HG03457 (cell line): ENCODE data around the gene SERINC2.
"Not testable (repeated sequence)": the region's sequence is repeated elsewhere in the genome, so short reads cannot be mapped to it uniquely, and the experiment has no call there.

Experiments
- ATAC-seq: cut with Tn5 transposase; IDR thresholded peaks from one replicate; pipeline ENCODE4 v1.9.1; 2021; ENCODE audit warnings: moderate number of reproducible peaks; ENCODE audit not compliant: unreplicated experiment

The SERINC2 gene

DNA sequence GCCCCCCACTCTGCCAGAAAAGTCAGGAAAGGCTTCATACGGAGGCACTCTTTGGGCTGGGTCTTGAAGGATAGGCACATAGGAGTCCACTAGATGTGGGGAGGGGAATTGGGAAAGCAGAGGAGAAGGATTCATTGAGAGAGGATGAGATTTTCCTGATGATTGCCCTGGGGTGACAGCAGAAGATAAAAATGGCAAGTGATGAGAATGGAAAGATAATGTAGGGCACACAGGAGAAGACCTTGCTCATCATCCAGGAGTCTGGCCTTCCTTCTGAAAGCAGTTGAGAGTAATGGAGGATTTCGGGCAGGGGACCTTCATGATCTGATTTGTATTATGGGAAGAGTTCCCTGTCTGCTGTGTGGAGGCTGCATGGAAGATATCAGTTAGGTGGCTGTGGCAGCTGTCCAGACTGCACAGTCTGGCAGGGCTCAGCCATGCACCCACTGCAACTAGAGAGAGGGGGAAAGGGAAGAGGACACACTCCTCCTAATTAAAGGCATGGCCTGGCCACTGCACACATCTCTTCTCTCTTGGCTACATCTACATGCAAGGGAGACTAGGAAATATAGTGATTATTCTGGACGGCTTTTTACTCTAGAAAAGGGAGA lies 30.5 kb upstream of the SERINC2 start:
- no peak for ATAC-seq

DNA sequence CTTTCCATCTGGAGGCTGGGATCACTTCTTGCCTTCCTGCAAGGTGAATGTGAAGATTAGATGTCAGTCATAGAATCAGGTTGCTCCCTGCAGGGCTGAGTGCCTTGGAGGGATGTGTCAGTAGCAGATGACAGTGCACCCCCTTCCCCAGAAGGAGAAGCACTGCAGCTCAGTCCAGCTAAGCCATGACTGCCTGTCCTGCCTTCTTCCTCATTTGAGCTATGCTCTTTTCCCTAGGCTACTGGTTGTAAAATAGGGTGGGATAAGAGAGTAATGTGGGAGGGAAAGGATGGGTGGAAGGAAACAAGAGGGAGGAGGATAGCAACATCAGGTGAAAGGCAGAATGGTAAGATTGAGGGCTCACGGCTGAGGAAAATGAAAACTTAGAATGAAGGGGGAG lies 29.0 kb upstream of the SERINC2 start:
- no peak for ATAC-seq

DNA sequence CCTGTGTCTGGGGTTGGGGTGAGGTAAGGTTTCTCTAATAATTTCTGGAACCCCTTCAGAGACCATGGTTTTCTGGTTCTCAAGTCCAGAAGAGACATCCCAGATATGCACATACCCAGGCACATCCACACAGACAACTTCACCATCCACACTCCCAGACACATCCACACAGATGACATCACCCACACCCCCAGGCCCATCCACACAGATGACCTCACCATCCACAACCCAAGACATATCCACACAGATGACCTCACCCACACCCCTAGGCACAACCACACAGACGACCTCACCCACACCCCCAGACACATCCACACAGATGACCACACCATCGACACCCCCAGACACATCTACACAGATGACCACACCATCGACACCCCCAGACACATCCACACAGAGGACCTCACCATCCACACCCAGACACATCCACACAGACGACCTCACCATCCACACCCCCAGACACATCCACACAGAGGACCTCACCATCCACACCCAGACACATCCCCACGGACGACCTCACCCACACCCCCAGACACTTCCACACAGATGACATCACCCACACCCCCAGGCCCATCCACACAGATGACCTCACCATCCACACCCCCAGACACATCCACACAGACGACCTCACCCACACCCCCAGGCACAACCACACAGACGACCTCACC lies 26.3 kb upstream of the SERINC2 start:
- ATAC-seq, result not testable (repeated sequence)

DNA sequence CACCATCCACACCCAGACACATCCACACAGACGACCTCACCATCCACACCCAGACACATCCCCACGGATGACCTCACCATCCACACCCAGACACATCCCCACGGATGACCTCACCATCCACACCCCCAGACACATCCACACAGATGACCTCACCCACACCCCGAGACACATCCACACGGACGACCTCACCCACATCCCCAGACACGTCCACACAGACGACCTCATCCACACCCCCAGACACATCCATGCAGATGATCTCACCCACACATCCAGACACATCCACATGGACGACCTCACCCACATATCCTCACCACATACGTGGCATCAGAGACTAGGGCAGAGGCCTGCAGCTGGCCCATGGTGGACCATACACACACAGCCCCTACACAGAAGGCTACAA lies 25.4 kb upstream of the SERINC2 start:
- no peak for ATAC-seq

DNA sequence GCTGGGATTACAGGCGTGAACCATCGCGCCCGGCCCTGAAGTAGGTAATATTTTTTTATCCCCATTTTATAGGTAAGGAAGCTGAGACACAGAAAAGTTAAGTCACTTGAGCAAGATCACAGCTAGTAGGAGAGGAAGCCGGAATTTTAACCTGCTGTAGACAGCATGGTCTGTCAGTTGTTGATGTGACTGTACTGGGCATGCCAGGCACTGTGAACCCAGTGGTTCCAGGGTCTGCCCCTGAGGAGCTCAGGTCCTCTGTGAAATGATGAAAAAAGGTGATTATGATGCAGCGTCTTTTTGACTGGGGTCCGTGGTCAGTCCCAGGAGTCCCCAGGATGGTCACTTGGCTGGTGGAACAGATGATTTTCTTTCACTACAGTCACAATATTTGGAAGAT lies 23.4 kb upstream of the SERINC2 start:
- ATAC-seq, result no peak

DNA sequence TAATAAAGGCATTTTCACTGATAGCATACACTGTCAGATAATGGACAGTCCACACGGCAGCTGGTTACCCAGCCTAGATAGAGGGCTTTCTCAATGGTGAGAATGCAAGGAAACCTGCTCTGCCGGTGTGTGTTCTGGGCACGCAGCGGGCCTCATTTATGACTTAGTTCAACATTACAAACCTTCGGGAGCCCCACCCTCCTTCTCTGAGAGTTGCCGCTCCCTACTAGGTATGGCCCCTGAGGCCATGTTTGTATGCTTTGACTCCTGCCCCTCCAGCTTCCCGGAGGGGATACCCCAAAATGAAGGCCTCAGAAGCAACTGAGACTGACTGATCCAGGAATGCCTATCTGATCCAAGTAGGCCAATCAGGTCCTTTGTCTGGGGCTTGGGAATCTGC lies 22.9 kb upstream of the SERINC2 start:
- ATAC-seq, result no peak

DNA sequence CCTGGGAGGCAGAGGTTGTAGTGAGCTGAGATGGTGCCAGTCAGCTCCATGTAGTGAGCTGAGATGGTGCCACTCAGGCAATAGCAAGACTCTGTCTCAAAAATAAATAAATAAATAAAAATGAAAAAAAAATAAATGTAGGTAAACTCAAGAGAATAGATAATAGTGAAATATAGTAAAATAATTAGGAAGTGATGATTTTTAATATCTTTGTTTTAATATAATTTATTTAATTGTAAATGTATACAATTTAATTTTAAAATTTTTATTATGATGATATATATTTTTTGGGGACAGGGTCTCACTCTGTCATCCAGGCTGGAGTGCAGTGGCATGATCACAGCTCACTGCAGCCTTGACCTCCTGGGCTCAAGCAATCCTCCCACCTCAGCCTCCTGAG lies 19.6 kb upstream of the SERINC2 start:
- ATAC-seq, result no peak

DNA sequence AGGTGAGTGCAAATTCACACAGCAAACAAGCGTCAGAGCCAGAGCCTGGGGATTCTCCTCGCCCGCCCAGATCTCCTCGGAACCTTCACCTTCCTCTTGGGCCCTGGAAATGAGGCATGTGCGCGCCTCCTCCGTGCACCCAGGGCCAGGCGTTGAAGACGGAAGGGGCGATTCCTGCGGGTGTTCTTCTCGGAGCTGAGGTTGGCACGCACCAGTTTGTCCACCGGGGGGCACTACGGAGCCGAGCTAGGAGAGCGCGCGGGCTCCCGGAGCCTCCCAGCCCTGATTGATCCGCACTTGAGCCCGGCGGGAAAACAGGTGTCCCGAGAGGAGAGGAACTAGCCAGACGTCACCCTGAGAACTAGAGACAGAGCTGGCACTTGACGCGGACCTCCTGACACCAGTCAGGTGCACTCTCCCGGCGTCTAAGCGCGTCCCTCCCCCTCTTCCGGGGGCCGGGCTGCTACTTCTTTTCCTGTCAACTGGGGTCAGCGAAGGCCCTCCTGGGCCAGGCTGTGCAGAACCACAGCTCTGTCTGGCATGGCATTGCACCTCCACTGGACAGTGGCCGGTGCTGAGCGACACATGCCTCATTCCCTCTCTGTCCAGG lies 18.3 kb upstream of the SERINC2 start:
- ATAC-seq, result no peak

DNA sequence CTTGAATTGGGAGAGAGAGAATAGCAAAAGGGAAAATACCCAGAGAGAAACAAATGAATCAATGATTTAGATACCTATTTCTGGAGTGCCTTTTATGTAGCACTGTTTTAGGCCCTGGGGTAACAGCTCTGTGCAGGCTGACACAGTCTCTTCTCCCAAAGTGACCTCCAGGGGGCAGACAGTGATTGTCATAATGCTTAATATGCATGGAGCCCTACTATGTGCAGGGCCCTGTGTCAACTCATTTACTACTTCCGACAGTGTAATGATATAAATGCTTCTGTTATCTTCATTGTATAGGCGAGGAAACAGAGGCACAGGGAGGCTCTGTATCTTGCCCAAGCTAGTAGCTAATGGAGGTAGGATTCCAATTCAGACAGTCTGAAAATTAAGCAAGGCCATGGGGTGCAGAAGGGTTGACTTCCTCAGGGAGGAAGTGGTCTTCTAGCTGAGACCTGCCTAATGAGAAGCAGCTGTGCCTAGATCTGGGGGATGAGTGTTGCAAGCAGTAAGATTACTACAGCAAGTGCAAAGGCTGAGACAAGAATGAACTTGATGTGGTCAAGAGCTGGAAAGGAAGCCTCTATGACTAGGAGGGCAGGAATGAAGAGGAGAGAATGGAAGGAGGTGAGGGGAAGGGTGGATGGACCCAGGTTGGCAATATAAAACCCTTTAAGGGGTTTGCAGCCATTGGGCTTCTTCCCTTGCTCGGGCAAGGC lies 16.2 kb upstream of the SERINC2 start:
- ATAC-seq, result no peak

DNA sequence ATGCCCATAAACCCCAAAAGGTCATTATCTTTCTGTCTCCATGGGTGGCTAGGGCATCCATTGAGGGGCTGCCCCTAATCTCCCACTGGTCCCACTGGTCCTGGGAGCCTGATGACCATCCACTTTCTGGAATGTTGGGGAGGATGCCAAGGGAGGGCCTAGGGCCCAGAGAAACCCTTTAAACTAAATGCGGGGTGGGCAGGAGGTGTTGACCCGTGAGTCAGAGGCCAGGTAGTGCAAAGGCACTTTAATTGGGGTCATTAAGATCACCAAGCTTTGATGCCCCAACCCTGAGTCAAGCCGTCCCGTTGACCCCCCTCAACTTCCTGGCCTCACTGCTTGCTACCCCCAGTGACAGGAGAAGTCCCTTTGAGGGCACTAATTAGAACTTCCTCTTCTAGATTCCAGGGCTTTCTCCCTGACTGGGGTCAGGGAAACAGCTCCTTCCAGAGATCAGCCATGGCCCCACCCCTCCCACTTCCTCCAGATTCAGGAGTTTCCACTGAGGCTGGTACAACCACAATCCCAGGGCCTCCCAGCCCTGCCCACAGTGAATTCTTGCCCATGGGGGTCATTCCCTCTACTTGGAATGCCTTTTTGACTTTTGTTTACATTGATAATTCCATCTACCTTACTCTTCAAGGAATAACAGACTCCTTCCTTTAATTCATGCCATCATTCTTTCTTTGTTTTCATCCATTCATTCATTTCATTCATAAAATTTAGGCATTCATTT lies 15.5 kb upstream of the SERINC2 start:
- ATAC-seq, result no peak

DNA sequence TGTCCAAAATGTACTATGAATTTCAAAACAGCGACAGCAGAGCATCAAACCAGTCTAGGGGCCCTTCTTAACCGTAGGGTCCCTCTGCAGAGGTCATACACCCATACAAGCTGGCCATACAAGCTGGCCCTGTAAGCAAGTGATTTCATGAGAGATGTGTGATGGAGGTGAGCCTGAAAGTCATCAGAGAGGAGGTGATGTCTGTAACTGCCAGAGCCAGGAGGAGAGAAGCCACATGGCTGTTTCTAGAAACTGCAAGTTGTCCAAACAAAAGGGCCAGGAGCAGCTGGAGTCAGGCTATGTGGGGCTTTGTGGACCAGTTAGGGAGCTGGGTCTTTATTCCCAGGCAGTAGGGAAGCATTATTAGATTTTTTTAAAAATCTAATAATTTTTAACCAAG lies 14.8 kb upstream of the SERINC2 start:
- no peak for ATAC-seq

DNA sequence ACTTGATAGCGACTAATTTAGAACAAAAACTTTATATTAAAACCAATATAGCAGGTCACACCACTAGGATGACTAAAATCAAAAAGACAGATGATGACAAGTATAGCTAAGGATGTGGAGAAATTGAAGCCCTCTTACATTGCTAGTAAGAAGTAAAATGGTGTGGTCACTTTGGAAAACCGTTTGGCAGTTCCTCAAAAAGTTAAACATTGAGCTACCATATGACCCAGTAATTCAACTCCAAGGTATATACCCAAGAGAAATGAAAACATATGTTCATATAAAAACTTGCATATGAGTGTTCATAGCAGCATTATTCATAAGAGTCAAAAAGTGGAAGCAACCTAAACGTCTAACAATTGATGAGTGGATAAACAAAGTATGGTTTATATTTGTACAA lies 13.0 kb upstream of the SERINC2 start:
- no peak for ATAC-seq

DNA sequence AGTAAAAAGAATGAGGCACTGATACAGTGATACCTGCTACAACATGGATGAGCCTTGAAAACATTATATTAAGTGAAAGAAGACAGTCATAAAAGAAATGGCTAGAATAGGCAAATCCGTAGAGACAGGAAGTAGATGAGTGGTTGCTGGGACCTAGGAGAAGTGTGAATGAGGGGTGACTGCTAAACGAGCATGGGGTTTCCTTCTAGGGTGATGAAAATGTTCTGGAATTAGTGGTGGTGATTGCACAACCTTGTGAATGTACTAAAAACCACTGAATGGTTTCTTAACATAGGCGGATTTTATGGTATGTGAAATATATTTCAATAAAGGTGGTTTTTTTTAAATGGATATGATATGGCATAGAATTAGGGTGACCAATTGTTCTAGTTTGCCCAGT lies 12.6 kb upstream of the SERINC2 start:
- no peak for ATAC-seq

DNA sequence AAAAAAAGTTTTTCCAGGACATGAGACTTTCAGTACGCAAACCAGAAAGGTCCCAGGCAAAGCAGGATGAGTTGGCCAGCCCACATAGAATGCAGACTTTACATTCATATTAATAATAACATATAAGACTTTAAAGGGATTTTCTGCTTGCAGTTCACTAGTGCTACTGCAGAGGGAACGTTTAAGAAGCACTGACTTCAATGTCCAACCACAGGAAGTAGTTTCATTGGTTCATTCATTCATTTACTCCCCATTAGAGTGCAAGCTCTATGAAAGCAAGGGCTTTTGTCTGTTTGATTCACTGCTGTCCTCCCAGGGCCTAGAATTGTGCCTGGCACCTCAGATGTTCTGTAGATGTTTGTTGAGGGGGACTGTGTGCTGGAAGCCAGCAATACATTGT lies 11.8 kb upstream of the SERINC2 start:
- no peak for ATAC-seq

DNA sequence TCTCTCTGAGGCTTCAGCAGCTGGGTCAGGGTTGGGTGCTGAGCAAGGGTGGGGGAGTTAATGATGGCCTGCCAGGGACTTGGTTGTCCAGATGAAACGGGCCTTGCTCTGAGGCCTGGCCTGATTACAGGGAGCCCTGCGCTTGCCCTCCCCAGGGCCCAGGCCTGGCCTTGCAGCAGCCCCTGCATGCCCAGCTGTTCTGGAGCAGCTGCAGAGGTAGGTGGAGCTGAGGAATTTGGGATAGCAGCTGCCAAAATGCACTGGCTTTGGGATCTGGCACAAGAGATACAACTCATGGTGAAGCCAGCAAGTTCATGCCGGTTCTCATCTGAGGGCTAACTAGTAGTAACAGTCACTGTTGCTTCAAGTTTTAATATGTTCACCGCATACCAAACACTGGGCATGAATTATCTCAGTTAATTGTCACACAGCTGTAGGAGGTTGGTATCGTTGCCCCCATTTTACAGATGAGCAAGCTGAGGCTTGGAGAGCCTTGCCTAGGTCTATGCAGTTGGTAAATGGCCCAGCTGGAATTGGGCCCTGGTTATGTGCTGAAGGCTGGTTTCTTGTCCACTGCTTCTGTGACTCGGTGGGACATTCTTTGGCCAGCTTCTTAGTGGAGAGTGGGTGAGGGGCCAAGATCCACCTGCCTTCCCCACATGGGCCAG lies 7.3 kb upstream of the SERINC2 start:
- no peak for ATAC-seq

DNA sequence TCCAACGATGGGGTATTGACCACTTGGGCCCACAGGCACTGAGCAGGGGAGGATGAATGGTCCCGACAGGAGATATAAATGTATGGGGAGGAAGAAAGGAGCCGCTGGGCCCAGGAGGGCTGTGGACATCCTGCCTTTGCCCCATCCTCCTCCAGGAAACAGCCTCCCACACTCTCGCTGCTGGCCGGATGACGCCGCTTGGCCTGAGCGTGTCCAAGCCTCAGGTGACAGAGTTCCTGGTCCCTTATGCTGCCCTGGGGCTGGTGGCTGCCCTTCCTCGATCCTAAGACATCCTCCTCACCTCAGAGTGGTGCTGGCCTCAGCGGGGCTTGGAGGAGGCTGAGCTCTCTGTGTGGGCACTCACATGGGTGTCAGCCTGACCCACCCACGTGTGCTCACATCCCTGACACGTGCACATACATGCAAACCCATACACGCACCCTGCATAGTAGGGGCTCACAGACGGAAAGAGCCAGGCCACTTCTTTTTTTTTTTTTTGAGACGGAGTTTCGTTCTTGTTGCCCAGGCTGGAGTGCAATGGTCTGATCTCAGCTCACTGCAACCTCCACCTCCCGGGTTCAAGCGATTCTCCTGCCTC lies 5.9 kb upstream of the SERINC2 start:
- no peak for ATAC-seq

DNA sequence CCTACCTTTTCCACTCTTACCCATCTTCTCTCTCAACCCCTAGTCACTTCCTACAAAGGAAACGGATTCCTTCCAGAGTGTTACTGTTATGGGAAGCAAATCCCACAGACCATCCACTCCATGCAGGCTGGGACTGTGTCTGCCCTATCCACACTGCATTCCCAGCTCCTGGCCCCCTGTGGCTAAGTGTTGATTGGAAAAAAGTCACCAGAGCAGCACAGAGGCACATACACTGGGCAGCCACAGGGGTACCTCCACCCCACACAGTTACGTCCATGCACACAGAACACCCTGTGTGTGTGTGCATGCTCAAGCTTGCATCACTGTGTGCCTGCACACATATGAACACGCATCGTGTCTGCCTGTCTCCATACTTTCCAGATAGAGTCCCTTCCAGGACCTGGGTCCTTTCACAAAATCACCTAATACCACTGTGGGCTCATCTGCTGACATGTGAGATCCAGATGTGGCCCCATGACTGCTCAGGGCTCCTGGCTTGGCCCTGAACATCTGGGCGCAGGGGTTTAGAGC lies 4.2 kb upstream of the SERINC2 start:
- ATAC-seq, result no peak

DNA sequence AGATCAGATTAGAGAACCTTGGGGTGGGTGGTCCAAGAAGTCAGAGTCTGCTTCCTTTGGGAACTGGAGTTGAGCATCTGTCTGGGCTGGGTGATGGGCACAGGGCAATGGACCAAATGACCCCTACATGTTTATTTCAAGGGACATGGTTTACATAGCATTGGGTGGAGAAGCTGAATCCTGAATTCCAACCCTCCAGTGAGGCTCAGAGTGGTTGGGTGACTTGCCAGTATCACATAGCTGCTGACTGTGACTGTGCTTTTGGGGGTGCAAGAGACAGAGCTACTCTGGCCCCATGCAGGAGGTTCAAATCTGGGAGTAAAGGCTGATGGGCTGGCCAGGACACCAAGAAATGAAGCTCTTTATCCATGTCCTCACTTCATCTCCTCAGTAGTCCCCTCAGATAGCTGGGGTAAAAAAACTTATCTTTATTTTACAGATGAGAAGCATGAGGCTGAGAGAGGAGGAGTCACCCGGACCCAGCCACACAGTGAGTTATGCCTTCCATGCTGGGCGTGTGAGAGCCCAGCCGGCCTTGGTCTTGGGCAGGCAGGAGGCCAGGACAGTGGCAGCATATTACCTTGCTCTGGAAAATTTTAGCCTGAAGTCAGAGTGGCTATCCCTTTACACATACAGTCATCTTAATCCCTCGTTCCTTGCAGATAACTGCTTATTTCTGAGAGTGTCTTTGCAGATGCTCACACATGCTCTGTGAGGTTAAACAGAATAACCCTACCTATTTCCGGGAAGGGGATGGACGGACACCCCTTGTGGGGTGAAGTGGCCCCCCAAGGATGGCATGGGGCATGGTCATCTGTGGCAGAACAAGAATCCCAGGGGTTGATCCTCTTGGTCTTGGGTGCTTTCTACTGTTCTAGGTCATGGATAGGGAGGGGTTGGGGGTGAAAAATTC lies 2.8 kb upstream of the SERINC2 start:
- ATAC-seq, result no peak

DNA sequence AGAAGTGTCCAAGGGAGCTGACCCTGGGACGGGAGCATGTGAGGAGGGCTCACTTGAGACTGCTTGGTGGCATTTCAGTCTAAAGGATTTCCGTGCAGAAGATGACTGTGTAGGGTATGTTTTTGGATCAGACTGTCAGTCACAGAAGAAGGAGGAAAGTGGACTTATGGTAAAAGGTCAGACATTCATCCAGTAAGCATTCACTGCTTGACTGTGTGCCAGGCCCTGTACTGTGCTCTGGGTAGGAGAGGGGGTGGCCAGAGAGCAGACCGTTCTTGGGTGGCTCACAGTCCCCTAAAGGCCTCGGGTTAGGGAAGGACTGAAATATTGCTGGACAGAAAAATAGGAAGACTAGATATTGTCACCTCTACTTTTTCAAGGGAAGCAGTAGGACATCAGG lies 2.1 kb upstream of the SERINC2 start:
- ATAC-seq, result no peak
